Nucleus accumbens (tissue), 56 donors: ENCODE data around the gene COL24A1.
"Not testable (repeated sequence)": the region's sequence is repeated elsewhere in the genome, so short reads cannot be mapped to it uniquely, and the experiment has no call there.

Experiments
- DNase-seq, 56 donors: peaks; one replicate each; lab custom pipeline; 2025; lab: John Stamatoyannopoulos, UW

Gene COL24A1

DNA sequence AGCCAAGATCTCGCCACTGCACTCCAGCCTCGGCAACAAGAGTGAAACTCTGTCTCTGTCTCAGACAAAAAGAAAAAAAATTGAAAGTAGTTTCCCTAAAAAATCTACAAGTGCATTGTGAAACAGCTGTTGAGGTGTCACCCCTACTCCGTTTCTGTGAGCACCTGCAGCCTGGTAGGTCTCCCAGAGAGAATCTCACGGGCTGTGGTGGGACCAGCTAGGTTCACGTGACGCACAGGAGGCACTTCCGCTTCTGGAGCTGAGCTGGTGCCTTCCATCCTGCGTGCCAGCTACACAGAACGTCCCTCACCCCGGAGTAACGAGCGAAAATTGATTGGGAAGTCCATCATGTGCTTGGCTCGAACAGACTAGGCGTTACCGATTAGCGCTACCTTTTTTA, 66.8 kb downstream of the COL24A1 start:
- DNase-seq = no peak

GRCh38 chr1:86085741-86086409, 70.7 kb downstream of the COL24A1 start:
- no peak for DNase-seq

GRCh38 chr1:86084998-86085397, 71.6 kb downstream of the COL24A1 start:
- no peak for DNase-seq

GRCh38 chr1:86082183-86082582, 74.4 kb downstream of the COL24A1 start:
- no peak for DNase-seq

DNA sequence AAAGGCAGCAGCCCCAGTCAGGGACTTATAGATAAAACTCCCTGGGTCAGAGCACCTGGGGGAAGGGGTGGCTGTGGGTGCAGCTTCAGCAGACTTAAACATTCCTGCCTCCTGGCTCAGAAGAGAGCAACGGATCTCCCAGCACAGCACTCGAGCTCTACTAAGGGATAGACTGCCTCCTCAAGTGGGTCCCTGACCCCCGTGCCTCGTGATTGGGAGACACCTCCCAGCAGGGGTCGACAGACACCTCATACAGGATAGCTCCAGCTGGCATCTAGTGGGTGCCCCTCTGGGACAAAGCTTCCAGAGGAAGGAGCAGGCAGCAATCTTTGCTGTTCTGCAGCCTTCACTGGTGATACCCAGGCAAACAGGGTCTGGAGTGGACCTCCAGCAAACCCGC, 84.1 kb downstream of the COL24A1 start:
- not testable (repeated sequence) for DNase-seq

DNA sequence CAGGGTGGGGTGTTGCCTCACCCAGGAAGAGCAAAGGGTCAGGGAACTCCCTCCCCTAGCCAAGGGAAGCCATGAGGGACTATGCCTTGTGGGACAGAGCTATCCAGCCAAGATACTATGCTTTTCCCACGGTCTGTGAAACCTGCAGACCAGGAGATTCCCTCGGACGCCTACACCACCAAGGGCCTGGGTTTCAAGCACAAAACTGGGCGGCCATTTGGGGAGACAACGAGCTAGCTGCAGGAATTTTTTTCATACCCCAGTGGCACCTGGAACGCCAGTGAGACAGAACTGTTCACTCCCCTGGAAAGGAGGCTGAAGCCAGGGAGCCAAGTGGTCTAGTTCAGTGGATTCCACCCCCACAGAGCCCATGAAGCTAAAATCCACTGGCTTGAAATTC, 84.7 kb downstream of the COL24A1 start:
- not testable (repeated sequence) for DNase-seq

GRCh38 chr1:86069757-86070145, 86.8 kb downstream of the COL24A1 start:
- no peak for DNase-seq

DNA sequence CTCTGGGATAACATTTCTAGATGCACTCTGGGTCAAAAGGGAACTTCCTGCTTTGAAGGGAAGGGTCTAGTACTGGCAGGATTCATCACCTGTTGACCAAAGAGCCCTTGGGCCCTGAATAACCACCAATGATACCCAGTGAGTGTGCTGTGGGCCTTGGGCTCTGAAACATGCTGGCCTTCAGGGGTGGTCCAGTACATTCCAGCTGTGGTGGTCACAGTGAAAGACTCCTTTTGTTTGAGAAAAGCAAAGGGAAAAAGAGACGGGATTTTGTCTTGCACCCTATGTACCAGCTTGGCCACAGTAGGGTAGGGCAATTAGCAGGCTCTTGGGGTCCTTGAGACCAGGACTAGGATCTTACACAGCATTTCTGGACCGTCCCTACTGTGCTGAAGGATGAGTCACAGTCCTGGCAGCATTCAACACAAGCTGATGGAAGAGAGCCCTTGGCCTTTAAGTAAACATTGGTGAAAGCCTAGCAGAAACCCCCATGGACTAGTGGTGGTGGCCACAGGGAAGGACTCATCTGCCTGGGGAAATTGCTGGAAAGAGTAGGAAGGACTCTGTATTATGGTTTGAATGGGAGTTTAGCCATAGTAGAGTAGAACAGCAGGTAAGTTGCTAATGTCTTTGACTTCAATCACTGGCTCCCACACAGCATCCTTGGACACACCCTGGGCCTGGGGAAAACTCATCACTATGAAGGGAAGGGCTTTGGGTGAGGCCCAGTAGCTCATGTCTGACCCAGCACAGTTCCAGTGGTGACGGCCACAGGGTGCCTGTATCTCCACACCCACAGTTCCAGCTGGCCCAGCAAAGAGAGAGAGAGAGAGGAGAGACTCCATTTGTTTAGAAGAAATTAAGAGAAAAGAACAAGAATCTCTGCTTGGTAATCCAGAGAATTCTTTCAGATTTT, 87.5 kb downstream of the COL24A1 start:
- DNase-seq = no peak

GRCh38 chr1:86068271-86068721, 88.3 kb downstream of the COL24A1 start:
- DNase-seq = no peak

DNA sequence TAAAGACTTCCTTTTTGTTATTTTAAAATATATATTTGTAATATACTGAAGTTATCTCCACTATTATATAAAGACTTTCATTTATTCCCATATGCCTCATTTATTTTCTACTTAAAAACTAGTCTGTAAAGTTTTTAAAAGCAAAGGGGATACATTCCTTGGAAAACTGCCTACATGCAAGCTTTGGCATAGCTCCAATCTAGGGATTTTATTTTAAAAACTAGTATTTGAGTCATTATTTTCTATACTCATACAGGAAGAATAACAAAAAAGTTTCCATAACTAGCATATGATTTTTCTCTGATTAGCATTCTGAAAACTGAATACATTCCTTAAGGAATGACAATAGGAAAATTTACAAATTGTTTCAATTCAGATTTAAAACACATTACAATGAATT, 88.9 kb downstream of the COL24A1 start:
- DNase-seq = no peak

DNA sequence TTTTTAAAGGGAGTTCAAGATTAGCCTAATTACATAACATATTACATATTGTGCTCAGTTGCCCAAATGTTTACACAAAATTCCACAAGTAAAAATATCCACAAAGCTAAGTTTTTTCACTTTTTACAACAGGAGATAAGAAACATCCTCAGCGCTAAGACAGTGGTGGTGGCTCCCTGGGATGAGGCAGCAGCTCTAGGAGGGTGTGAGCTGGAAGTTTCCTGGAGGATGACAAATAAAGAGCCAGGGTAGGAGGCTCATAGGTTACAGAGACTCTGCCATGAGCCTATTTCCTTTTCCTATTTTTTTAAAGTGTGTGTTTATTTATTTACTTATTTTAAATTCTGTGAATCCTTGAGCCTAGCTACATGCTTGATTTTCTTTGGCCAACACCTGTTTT, 91.7 kb downstream of the COL24A1 start:
- DNase-seq = no peak

GRCh38 chr1:86063721-86064120, 92.9 kb downstream of the COL24A1 start:
- DNase-seq = no peak

- DNase-seq = no peak
Measured at GRCh38 chr1:86062453-86062852, 94.1 kb downstream of the COL24A1 start.

DNA sequence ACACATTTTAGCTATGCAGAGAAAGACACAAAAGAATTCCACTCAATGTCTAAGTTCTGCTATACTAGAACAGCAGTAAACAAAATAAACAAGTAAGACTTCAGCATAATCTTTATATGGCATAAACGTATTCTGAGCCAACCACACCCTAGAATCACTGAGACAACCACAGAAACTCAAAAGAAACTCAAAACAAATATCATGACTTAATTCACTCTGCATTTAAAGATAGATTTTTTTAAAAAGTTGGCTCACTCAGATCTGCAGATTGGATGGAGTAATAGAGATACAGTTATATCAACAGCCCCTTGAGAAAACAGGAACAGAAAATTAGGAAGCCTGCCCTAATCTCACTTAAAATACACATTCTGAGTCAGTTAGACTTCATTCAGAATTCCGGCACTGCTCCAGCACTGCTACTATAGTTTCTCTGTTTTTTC, 95.0 kb downstream of the COL24A1 start:
- DNase-seq = no peak

GRCh38 chr1:86054396-86054795, 102.2 kb downstream of the COL24A1 start:
- no peak for DNase-seq

DNA sequence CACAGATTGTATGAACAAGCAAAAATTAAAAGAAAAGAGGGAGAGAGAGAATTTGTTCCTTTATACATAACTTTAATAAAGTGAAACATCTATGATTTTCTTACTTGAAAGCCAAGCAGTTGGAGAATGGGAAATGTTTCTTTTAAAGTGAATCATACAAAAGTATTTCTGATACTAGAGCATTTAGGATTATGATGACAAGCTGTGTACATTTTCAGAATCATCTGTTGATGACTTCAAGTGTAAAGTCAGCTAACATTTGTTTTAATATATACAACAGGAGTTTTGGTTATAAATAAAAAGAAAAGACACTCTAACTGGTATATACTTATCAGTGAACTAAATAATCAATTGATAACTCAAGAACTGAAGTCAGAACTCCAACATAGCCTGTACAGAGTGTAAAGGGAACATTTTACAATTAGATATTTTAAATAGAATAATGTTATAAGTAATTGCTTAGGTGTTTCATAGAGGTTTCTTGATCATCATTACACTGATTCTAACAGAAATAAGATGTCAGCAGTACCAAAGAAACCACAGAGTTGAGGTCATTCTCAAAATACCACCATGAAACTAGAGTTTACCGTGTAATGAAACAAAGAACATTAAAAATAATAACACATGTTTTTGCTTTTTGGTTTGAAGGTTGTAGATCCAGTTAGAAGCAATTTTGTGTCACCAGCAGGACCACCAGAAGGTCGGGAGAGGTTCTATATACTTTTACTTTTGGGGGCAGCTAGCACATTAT, 103.4 kb downstream of the COL24A1 start:
- no peak for DNase-seq

DNA sequence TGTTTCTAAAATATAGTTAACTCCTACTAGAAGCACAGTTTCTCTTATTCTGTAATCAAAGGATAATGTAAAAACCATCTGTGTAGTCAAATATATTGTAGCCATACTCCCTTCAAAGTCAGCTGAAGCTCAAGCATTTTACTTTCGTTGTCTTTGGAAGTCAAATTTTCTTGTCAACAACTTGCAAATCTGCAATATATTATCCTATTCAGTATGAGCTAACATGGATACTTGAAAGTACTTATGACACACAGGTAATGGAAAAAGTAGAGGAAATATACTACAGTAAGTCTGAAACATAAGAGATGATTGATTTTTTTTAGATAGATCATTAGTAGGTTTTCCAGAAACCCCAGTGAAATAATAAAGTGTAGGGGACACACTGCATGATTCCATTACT, 121.5 kb downstream of the COL24A1 start:
- no peak for DNase-seq

- DNase-seq = no peak
Measured at GRCh38 chr1:86030180-86030579, 126.4 kb downstream of the COL24A1 start.

DNA sequence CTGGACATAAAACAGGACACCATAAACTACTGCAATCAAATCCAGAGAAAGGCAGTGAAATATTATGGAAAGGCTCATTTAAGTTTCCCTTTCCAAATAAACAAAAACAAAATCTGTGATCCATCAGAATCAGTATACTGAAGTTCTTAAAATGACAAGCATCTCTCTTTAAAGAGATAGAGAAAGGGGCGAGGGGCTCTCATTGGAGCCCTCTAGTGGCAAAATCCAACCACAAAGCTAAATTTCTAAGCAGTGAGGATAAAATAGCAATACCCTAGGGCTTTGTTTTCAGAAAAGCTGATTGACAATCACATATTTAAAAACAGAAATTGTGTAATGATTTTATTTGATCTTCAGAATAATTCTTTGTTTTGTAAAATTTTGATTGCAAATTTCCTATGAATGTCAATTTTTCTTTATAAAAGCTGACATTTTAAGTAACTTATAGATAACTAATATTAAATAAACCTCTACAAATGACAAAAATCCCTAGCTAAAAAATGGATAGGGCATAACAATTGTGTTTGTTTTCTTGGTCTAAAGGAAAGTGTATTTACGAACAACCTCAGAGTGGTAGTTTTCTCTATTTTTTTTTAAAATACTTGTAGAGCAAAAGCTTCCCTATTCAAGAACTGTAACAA, 138.2 kb downstream of the COL24A1 start:
- DNase-seq = peak in 3 of 56 donors; percentile 0 to 3 (median 0)

DNA sequence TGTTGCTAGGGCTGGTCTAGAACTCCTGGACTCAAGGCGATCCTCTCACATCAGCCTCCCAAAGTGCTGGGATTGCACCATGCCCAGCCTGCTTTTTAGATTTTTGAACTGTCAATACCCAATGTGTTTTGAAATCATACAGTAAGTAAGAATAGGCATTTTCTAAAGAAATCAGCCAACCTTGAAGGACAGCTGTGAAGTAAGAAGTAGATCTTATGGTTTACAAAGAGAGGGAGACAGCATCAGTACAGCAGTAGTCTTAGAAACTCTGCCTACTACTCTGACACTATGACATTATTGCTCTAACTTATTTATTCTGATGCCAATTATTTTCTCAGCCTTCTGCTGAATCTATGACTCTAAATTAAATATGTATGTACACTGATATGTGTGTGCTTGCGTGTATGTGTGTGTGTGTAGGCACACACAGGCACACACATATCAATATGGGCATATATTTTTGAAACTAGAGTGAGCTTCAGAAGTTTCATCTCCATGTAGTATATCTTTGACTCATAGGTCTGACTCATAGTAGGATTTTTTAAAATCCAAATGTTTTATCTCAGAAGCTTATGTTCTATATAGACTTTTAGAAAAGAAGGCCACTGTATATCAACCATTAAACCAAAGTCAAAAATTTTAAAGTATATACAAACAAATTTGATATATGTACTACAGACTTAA, 140.4 kb downstream of the COL24A1 start:
- no peak for DNase-seq
